H9 (cell line): ENCODE measurements around the gene KISS1. TPM values are rescaled to one million over a fixed set of nuclear protein-coding genes. Genes with fewer than 3 reads are reported as not detected.

Experiments
- DNase-seq: peaks from one replicate; pipeline ENCODE4 v3.0.0-alpha.2; 2017
- H2AFZ ChIP-seq: one replicate; pipeline ENCODE4 v1.6.1; 2013; ENCODE audit warnings: mild to moderate bottlenecking, low read length, control low read depth, moderate library complexity
- H2AK5ac ChIP-seq: 2 replicates; pipeline ENCODE4 v1.6.1; 2013; ENCODE audit warnings: low read length, control low read depth, mixed read lengths; ENCODE audit not compliant: insufficient read length
- H2BK120ac ChIP-seq: one replicate; pipeline ENCODE4 v1.6.1; 2013; ENCODE audit warnings: low read depth, mild to moderate bottlenecking, low read length, control low read depth, inconsistent platforms; ENCODE audit not compliant: poor library complexity, severe bottlenecking
- H2BK12ac ChIP-seq: 2 replicates; pipeline ENCODE4 v1.6.1; 2013; ENCODE audit warnings: low read length, control low read depth, mixed read lengths, low read depth; ENCODE audit not compliant: insufficient read length
- H2BK15ac ChIP-seq: 2 replicates; pipeline ENCODE4 v1.6.1; 2013; ENCODE audit warnings: low read depth, low read length, control low read depth
- H2BK20ac ChIP-seq: one replicate; pipeline ENCODE4 v1.6.1; 2013; ENCODE audit warnings: low read depth, mild to moderate bottlenecking, low read length, control low read depth, inconsistent platforms; ENCODE audit not compliant: poor library complexity, severe bottlenecking
- H2BK5ac ChIP-seq: 2 replicates; pipeline ENCODE4 v1.6.1; 2013; ENCODE audit warnings: low read length, control low read depth, mixed read lengths; ENCODE audit not compliant: insufficient read length
- H3K14ac ChIP-seq: 2 replicates; pipeline ENCODE4 v1.6.1; 2013; ENCODE audit warnings: low read length, control low read depth; ENCODE audit not compliant: insufficient read depth
- H3K18ac ChIP-seq: 2 replicates; pipeline ENCODE4 v1.6.1; 2013; ENCODE audit warnings: low read depth, mild to moderate bottlenecking, mixed read lengths, low read length, control low read depth; ENCODE audit not compliant: insufficient read length
- H3K23ac ChIP-seq: 2 replicates; pipeline ENCODE4 v1.6.1; 2013; ENCODE audit warnings: low read length, control low read depth, mixed read lengths, low read depth; ENCODE audit not compliant: insufficient read length
- H3K23me2 ChIP-seq: 2 replicates; pipeline ENCODE4 v1.6.1; 2013; ENCODE audit warnings: low read depth, mild to moderate bottlenecking, mixed read lengths, low read length, control low read depth; ENCODE audit not compliant: insufficient read length, poor library complexity, severe bottlenecking
- H3K27ac ChIP-seq: 2 replicates; pipeline ENCODE4 v1.5.1; 2013; ENCODE audit warnings: low read length, control low read depth, mixed read lengths, low read depth; ENCODE audit not compliant: insufficient read length
- H3K27me3 ChIP-seq: 2 replicates; pipeline ENCODE4 v1.6.1; 2013; ENCODE audit warnings: low read length, control low read depth, inconsistent platforms; ENCODE audit not compliant: insufficient read depth
- H3K4ac ChIP-seq: 2 replicates; pipeline ENCODE4 v1.6.1; 2013; ENCODE audit warnings: low read depth, mild to moderate bottlenecking, control low read depth, inconsistent platforms, low read length, moderate library complexity
- H3K4me1 ChIP-seq: 2 replicates; pipeline ENCODE4 v1.6.1; 2013; ENCODE audit warnings: low read length, control low read depth, inconsistent platforms; ENCODE audit not compliant: insufficient read depth
- H3K4me2 ChIP-seq: 2 replicates; pipeline ENCODE4 v1.6.1; 2013; ENCODE audit warnings: low read length, control low read depth, mixed read lengths; ENCODE audit not compliant: insufficient read length, insufficient read depth
- H3K56ac ChIP-seq: 2 replicates; pipeline ENCODE4 v1.6.1; 2013; ENCODE audit warnings: low read depth, mild to moderate bottlenecking, mixed read lengths, low read length, control low read depth; ENCODE audit not compliant: insufficient read length
- H3K79me1 ChIP-seq: 2 replicates; pipeline ENCODE4 v1.6.1; 2013; ENCODE audit warnings: low read depth, mild to moderate bottlenecking, moderate library complexity, low read length, control low read depth, inconsistent platforms; ENCODE audit not compliant: insufficient read depth, poor library complexity, severe bottlenecking
- H3K79me2 ChIP-seq: 2 replicates; pipeline ENCODE4 v1.6.1; 2013; ENCODE audit warnings: low read length, control low read depth, inconsistent platforms; ENCODE audit not compliant: insufficient read depth
- H3K9ac ChIP-seq: 2 replicates; pipeline ENCODE4 v1.6.1; 2013; ENCODE audit warnings: low read length, control low read depth, mixed read lengths; ENCODE audit not compliant: insufficient read length; ENCODE audit errors: extremely low read depth
- H3K9me3 ChIP-seq: one replicate; pipeline ENCODE4 v1.6.1; 2013; ENCODE audit warnings: low read depth, low read length, inconsistent platforms; ENCODE audit not compliant: control insufficient read depth
- H3T11ph ChIP-seq: one replicate; pipeline ENCODE4 v1.6.1; 2013; ENCODE audit warnings: mild to moderate bottlenecking, low read length, control low read depth, inconsistent platforms
- H4K20me1 ChIP-seq: one replicate; pipeline ENCODE4 v1.6.1; 2013; ENCODE audit not compliant: control insufficient read depth, insufficient read length, insufficient read depth
- H4K5ac ChIP-seq: 2 replicates; pipeline ENCODE4 v1.6.1; 2013; ENCODE audit warnings: low read depth, mild to moderate bottlenecking, mixed read lengths, low read length, control low read depth; ENCODE audit not compliant: insufficient read length
- H4K8ac ChIP-seq: replicated peaks from 2 replicates; pipeline ENCODE4 v1.6.1; 2013; ENCODE audit warnings: low read length, control low read depth, mixed read lengths, low read depth; ENCODE audit not compliant: insufficient read length
- H4K91ac ChIP-seq: 2 replicates; pipeline ENCODE4 v1.6.1; 2013; ENCODE audit warnings: low read depth, mild to moderate bottlenecking, moderate library complexity, mixed read lengths, low read length, control low read depth; ENCODE audit not compliant: insufficient read length
- H3K27ac Mint-ChIP-seq, 3 experiments: 2 replicates in 2 of 3; 3 replicates in 1 of 3; pipeline ENCODE4 v1.8.0; 2020 to 2021; ENCODE audit warnings: mixed read lengths in 3 of 3, mild to moderate bottlenecking in 1 of 3, moderate library complexity in 1 of 3
- H3K27me3 Mint-ChIP-seq: 2 replicates; pipeline ENCODE4 v1.8.0; 2021; ENCODE audit warnings: low read depth, mild to moderate bottlenecking, moderate library complexity, mixed read lengths
- H3K36me3 Mint-ChIP-seq, 3 experiments: 2 replicates in 2 of 3; 3 replicates in 1 of 3; pipeline ENCODE4 v1.8.0; 2020 to 2021; ENCODE audit warnings: low read depth in 3 of 3, mixed read lengths in 3 of 3; ENCODE audit not compliant: insufficient read depth in 1 of 3
- H3K4me1 Mint-ChIP-seq, 2 experiments: 2 replicates each; pipeline ENCODE4 v1.8.0; 2020; ENCODE audit warnings: mixed read lengths in 2 of 2
- H3K4me3 Mint-ChIP-seq, 2 experiments: 2 replicates in 1 of 2; 3 replicates in 1 of 2; pipeline ENCODE4 v1.8.0; 2020 to 2021; ENCODE audit warnings: mild to moderate bottlenecking in 2 of 2, mixed read lengths in 2 of 2, moderate library complexity in 1 of 2
- H3K9me3 Mint-ChIP-seq, 2 experiments: 2 replicates in 1 of 2; 3 replicates in 1 of 2; pipeline ENCODE4 v1.8.0; 2020; ENCODE audit warnings: mild to moderate bottlenecking in 2 of 2, mixed read lengths in 2 of 2, moderate library complexity in 1 of 2
- CTCF ChIP-seq: fragments of 200-600 bp; sonication (generic); conservative IDR thresholded peaks from 3 replicates; pipeline ENCODE4 v1.8.0; 2021; ENCODE audit warnings: antibody characterized with exemption, mild to moderate bottlenecking
- WGBS: extraction: QIAGEN DNeasy Blood & Tissue Kit; methylation state at CpG from one replicate; pipeline ENCODE4 v1.1.7; 2013; ENCODE audit warnings: missing lambda C conversion rate, low lambda C conversion rate, mixed read lengths; ENCODE audit not compliant: insufficient read length; ENCODE audit errors: extremely low coverage; 5-methylcytosine and 5-hydroxymethylcytosine counted together
- total RNA-seq: library from RNA; stranded (reverse); gene quantifications from 2 replicates; pipeline ENCODE4 v1.2.1, GENCODE V29; 2021

The KISS1 gene
- total RNA-seq, 1 experiment from 2014 or later, result 0.68 TPM

DNA sequence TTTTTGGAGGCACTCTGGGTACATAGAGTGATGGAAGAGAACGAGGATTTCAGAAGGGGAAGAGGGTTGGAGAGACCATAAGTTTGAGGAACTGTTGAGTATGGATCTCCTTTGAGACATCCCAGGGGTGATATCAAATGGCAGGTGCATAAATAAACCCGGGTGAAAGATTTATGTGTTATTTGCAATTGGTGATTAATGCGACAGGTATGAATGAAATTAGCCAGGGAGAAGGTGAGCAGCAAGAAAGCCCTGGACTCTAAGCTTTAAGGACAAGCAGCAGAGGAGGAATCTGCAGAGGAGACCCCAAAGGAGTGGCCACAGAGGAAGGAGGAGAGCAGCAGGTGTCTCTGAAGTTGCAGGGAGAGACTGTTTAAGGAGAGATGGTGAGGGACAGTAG lies 21.3 kb downstream of the KISS1 start:
- H3K4me2 ChIP-seq, result no peak overlapping the region
- no peak overlapping the region for H3K56ac ChIP-seq
- Mint-ChIP-seq H3K27me3 (peaks cover 29% of the 10 kb centered on the region), H3K36me3 (peaks cover 0 to 12% (median 8%) of the 10 kb centered on the region in 3 experiments; a peak in 5 of 7 replicates), H3K4me3 (no peak overlapping the region), H3K27ac (no peak overlapping the region), H3K9me3 (peaks cover 15 to 22% of the 10 kb centered on the region in 2 experiments), H3K4me1 (no peaks in the 10 kb centered on the region)
- H4K20me1 ChIP-seq, result no peaks in the 10 kb centered on the region
- H3K4me1 ChIP-seq, result no peaks in the 10 kb centered on the region
- H3K4ac ChIP-seq, result no peak overlapping the region
- no peak overlapping the region for H3K9ac ChIP-seq
- H2BK15ac ChIP-seq, result no peak overlapping the region
- H2AK5ac ChIP-seq, result no peak overlapping the region
- no peak for TF ChIP-seq CTCF
- DNase-seq, result no peak
- H4K8ac ChIP-seq, result no peak overlapping the region
- no peak overlapping the region for H2BK120ac ChIP-seq
- no peaks in the 10 kb centered on the region for H3K23me2 ChIP-seq
- no peak overlapping the region for H2AFZ ChIP-seq
- peaks cover 8% of the 10 kb centered on the region for H3K9me3 ChIP-seq
- H3K23ac ChIP-seq, result no peak overlapping the region
- no peak overlapping the region for H3T11ph ChIP-seq
- H3K18ac ChIP-seq, result no peak overlapping the region
- H3K79me1 ChIP-seq, result no peaks in the 10 kb centered on the region
- WGBS, result no CpG with 5 or more reads among the region's 3 CpGs
- H4K91ac ChIP-seq, result no peak overlapping the region
- no peak overlapping the region for H2BK5ac ChIP-seq
- no peak overlapping the region for H3K14ac ChIP-seq
- H3K79me2 ChIP-seq, result no peaks in the 10 kb centered on the region
- H2BK12ac ChIP-seq, result no peak overlapping the region
- H3K27ac ChIP-seq, result no peak overlapping the region
- H4K5ac ChIP-seq, result no peak overlapping the region
- no peaks in the 10 kb centered on the region for H3K27me3 ChIP-seq
- no peak overlapping the region for H2BK20ac ChIP-seq
